NB4 (cell line): ENCODE measurements around the gene SOHLH1.

Source experiments
- DNase-seq: peaks from one replicate; pipeline ENCODE4 v3.0.0; 2010; ENCODE audit warnings: low read depth
- H3K4me3 ChIP-seq: one replicate; pipeline ENCODE4 v1.5.1; 2011; ENCODE audit warnings: mild to moderate bottlenecking, low read depth, low read length, moderate library complexity
- CTCF ChIP-seq: IDR thresholded peaks from one replicate; pipeline ENCODE4 v1.5.1; 2012; ENCODE audit warnings: low read depth, low read length
- MAX ChIP-seq: IDR thresholded peaks from 2 replicates; pipeline ENCODE4 v1.6.1; 2011; ENCODE audit warnings: low read depth, low read length
- MYC ChIP-seq: IDR thresholded peaks from 2 replicates; pipeline ENCODE4 v1.6.1; 2011; ENCODE audit warnings: low read depth, low read length
- POLR2A ChIP-seq: IDR thresholded peaks from 2 replicates; pipeline ENCODE4 v1.6.1; 2011; ENCODE audit warnings: mild to moderate bottlenecking; ENCODE audit not compliant: insufficient read length; ENCODE audit errors: extremely low read depth

Gene SOHLH1

GRCh38 chr9:135732569-135733257, 33.4 kb upstream of the SOHLH1 start:
- no peak for DNase-seq
- H3K4me3 ChIP-seq, result no peak overlapping the region
- no peak for TF ChIP-seq CTCF
- TF ChIP-seq MYC, result no peak
- TF ChIP-seq MAX, result no peak
- TF ChIP-seq POLR2A, result no peak

DNA sequence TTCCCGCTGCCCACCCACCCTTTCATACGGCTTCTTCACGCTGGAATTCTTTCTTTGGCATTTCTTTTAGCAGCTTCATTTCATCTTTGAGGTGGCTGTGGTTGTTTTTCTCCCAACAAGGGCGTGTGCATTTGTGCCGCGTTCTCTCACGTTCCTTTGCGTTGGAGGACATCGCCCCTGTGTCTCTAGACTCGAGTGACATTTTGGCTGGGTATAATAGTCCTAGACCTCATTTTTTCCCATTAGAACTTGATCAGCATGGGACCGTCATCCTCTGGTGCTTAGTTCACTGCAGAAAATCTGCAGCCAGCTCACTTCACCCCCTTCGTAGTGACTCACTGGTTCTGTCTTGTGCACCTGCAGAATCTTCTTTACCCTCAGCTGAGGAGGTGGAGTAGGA, 32.2 kb upstream of the SOHLH1 start:
- no peak overlapping the region for H3K4me3 ChIP-seq
- no peak for TF ChIP-seq MYC
- TF ChIP-seq POLR2A, result no peak
- TF ChIP-seq CTCF, result no peak
- no peak for TF ChIP-seq MAX
- no peak for DNase-seq

DNA sequence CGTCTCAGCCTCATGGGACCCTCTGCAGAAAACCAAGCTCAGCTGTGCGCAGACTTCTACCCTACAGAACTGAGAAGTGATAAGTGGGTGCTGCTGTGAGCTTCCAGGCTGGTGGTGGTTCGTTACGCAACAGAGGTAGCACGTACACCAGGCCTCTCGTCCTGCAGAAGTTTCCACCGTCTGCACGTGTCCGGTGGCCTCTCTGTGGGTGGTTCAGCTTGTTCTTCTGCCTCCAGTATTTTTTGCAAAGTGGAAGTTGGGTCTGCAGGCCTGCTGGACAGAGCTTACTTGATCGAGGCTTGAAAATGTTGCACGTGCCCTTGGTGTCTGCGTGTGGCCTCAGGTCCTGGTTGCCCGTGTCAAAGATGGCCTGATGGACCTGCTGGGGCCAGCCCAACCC, 30.2 kb upstream of the SOHLH1 start:
- H3K4me3 ChIP-seq, result no peak overlapping the region
- TF ChIP-seq MYC, result peak; percentile 96
- TF ChIP-seq POLR2A, result no peak
- TF ChIP-seq MAX, result peak; percentile 98
- no peak for TF ChIP-seq CTCF
- peak; percentile 94 for DNase-seq

- DNase-seq, result no peak
- TF ChIP-seq CTCF, result no peak
- TF ChIP-seq MAX, result no peak
- TF ChIP-seq MYC, result no peak
- TF ChIP-seq POLR2A, result no peak
- no peak overlapping the region for H3K4me3 ChIP-seq
Observed at GRCh38 chr9:135728436-135729110, 29.3 kb upstream of the SOHLH1 start.

- TF ChIP-seq MAX (no peak), POLR2A (no peak), CTCF (no peak), MYC (no peak)
- no peak for DNase-seq
Observed at GRCh38 chr9:135727257-135727875, 28.1 kb upstream of the SOHLH1 start.

More at GRCh38 chr9:135727257-135727875, 28.1 kb upstream of the SOHLH1 start:
- no peak overlapping the region for H3K4me3 ChIP-seq
